HG02885 (cell line): ENCODE data around the gene UNC50.

Experiments
- ATAC-seq: cut with Tn5 transposase; IDR thresholded peaks from one replicate; pipeline ENCODE4 v1.9.1; 2021; ENCODE audit warnings: mild to moderate bottlenecking; ENCODE audit not compliant: unreplicated experiment, poor library complexity

The UNC50 gene

DNA sequence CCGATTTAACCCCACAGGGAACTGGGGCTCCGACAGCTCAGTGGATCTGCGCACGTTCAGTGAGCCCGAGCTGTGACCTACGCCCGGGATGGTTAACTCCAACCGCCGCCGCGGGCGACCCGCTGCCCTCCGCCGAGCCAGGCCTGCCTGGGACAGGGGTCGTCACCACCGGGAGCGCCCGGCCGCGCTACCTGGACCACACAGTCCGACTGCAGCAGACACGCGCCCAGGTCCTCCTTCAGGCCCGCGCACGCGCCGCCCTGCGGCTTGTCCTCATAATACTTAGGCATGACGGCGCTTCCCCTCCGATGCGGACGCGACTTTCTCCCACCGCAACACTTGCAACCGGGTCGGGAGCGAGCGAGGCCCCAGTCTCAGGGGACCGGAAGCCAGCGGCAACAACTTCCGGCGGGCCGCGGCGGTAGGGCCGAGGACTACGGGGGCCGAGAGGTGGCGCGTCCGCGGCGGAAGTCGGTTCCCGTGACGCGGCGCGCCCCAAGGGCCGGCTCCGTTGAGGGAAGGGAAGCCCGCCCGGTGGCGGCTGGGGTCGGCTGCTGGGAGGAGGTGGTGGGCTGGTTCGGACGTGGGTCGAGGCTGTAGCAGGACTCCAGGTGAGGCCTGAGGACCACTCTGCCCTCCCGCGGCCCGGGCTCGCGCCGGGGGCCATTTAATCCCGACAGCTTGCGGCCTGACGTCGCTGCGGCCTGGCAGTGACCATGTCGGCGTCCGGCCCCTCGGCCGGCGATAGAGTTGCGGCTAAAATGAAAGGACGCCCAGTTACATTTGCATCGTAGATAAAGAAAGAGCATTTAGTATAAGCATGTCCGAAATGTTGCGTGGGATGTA, at the start of gene UNC50, which contains the start of gene COA5:
TSS of gene UNC50 (plus strand) at position 474 of the 846 bp plus-strand sequence. CDS start 1,171 bp downstream, outside the sequence.
TSS of gene COA5 (minus strand) at position 397 of the 846 bp plus-strand sequence. CDS start at position 290, 107 bp downstream.
- ATAC-seq: peak; percentile 91

DNA sequence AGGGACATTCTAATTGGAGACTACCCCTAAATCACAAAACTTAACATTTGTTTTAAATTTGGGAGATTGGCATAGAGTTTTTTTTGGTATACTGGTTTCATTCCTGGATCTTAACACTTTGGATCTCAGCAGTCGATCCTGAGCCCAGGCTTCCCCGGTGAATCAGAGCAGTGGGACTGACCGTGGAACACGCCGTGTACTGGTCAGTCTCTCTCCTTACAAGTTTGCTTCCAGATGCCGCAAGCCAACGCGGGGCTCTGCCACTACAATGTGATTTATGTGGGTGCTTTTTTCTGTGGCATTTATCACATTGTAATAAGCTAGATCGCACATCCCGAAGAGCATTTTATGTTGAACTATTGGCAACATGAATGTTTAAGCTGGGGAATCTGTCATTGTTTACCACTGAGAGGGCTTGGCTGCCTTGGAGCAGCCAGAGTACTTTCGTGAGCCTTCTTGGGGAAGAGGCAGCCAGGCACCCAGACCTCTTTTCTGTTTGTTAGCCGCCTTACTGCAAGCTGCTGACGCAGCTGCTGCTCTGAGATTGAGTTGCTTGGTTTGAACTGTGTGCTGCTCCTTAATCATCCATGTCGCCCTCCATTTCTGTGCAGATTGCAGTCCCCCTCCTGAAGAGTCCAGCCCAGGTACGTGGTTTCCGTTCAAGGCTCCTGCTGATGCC, 49.4 kb upstream of the UNC50 start:
- no peak for ATAC-seq

GRCh38 chr2:98559581-98559980, 48.8 kb upstream of the UNC50 start:
- ATAC-seq: no peak

DNA sequence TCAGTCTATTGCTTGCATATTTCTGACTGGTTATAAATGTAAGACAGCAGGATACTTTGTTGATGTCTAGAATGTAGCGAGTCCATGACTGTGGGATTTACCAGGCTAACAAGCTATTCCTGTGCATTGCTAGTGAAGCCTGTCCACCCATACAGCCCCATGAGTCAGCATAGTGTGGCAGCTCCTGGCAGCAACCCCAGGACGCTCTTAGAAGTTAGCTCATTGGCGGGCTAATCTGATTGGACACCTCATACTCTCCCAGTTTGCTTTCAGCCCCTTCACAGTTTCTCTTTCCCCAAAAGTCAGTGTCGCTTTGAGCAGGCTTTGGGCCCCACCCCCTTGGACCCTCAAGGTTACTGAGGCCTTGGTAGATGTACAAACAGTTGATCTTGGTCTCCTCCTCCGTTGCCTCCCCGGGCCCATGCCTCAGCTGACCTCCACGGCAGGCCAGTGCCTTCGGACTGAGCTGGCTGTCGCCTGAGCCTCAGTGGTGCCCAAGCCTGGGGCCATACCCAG, 48.1 kb upstream of the UNC50 start:
- ATAC-seq: no peak

DNA sequence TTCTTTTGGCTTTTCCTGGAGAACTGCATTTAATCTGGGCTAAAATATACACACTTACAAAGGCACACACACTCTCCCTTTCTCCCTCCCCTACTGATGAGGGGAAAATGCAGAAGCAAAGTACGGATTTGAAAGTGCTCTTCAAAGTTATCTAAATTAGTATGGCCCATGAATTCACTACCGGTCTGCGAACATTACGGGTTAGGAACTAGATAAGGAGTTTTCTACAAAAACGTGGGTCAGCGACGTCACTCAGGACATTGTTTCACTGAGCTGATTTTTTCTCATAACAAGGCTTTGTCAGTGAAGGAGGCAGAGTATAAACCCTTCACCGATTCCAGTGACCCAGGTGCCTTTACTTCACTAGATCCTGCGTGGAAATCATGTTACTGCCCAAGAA, 47.4 kb upstream of the UNC50 start:
- no peak for ATAC-seq

- no peak for ATAC-seq
Observed at GRCh38 chr2:98561902-98562695, 46.3 kb upstream of the UNC50 start.

DNA sequence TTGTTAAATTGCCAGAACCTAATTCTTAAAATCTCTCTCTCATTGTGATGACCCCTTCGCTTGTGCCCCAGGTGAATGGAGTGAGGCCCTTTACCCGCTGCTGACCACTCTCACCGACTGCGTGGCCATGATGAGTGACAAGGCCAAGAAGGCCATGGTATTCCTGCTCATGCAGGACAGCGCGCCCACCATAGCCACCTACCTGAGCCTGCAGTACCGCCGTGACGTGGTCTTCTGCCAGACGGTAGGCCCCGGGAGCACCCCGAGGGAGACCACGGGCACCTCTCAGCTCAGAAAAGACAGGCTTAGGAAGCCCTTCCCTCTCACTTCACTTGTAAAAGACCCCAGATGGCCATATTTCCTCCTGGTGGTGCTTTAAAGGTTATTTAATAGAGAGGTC, 45.0 kb upstream of the UNC50 start:
- no peak for ATAC-seq

- no peak for ATAC-seq
Observed at GRCh38 chr2:98564541-98565132, 43.8 kb upstream of the UNC50 start.

DNA sequence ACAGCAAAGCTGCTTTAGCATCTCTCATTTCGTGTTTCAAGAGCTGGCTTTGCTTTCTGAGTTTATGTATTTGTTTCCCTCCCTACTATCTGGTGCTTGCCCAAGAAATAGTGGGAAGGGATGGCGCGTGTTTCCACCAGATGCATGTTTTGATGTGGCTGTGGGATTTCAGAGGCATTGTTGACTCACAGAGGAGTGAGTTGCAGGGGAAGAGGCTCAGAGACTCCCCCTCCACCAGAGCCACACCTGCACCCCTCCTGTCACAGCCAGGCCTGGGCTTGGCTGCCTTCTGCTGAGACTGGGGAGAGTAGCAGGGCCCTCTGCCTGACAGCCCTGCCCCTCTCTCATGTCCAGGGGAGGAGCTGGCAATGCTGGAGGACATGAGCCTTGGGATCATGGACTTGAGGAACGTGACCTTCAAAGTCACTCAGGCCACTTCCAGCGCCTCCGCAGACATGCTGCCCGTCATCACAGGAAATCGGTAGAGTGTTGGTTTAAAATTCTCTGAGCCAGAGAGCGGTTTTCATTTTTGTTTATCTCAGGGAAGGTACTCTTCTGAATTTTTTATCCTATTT, 43.0 kb upstream of the UNC50 start:
- no peak for ATAC-seq

DNA sequence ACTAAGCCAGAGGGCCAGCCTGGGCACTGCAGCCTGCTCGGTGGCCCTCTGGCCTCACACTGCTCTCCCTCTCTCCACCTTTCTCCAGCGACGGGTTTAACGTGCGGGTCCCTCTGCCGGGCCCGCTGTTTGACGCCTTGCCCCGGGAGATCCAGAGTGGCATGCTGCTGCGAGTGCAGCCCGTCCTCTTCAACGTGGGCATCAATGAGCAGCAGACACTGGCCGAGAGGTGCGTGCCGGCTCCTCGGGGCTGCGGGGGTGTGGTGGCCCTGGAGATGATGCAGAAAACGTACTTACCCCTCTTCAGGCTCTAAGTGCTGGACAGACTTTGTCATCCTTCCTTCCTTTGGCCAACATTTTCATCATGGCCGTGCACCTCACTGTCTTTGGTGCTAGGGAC, 42.4 kb upstream of the UNC50 start:
- no peak for ATAC-seq

GRCh38 chr2:98568161-98568956, 40.0 kb upstream of the UNC50 start:
- no peak for ATAC-seq

DNA sequence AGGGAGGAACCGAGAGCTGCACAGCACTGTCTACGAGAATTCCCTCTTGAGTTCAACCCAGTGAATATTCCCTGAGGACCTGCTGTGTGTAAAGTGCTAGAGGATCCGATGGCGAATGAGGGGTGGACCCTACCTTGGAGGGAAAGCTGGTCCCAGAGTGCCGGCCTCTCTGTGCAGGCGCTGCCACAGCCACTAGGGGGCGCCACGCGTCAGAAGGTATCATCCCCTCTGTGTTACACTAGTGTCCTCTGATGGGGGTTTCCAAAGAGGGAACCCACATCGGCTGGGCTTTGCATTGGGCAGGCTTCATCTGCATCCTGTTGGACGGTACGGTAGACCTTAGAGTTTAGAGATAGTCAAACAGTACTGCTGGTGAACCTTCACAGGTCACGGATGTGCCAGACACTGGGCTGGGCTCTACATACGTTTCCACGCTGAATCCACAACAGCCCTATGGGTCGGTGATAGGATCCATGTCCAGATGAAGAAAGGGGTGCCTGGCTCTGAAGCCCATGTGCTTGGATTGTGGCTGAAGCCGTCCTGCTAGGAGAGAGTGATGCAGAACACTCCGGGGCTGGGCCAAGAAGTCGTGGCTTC, 39.1 kb upstream of the UNC50 start:
- peak; percentile 68 for ATAC-seq

- no peak for ATAC-seq
Observed at GRCh38 chr2:98569915-98570314, 38.5 kb upstream of the UNC50 start.

DNA sequence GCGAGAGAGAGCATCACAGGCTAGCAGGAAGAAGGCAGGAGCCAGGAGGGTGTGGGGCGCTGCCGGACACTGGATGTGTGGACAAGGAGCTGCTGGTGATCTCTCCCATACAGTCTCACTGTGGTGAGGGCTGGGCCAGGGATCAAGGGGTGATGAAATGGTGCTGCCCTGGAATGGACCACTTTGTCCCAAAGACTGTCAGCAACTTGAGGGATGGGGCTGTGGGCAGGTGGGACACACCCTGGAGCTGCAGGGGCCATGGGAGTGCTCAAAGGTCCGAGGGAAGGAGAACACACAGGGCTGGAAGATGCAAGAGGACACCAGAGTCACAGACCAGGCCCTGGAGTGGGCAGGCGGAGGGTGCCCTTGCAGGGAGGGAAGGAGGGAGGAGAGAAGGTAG, 38.0 kb upstream of the UNC50 start:
- ATAC-seq: no peak

GRCh38 chr2:98571121-98571701, 37.2 kb upstream of the UNC50 start:
- no peak for ATAC-seq

DNA sequence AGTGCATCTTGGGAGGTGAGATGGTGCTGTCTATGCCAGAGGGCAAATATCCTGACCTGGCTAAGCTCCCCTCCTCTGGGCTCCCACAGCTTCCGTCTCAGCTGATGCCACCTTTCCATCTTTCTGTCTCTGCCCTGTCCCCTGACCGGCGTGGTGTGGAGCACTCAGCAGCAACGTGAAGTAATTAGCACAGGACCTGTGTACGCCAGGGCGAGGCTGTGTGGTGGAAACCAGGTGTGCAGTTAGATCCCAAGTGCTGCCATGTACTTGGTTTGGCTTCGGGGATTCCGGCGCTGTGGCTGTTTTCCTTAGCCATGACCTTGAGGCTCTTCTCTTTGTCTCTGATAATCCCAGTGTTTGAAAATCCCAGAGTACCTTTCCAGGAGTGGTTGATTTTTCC, 36.6 kb upstream of the UNC50 start:
- ATAC-seq: no peak

DNA sequence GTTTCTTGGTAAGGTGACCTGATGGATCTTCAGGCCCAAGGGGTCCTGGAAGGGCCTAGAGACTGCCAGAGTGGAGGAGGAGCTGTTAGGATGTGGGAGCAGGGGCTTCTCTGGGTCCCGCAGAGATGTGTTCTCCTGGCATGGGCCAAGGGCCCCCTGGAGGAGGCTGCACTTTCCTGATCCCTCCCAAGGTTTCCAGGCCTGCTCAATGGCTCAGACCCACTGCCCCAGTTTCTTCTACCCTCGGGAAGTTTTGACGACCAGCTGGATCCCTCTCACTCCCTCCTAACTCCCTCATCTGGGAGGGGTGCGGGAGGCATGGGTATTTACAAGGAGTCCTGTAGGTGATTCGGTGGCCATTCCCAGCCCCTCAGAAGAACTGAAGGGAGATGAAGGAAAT, 36.2 kb upstream of the UNC50 start:
- ATAC-seq: no peak

DNA sequence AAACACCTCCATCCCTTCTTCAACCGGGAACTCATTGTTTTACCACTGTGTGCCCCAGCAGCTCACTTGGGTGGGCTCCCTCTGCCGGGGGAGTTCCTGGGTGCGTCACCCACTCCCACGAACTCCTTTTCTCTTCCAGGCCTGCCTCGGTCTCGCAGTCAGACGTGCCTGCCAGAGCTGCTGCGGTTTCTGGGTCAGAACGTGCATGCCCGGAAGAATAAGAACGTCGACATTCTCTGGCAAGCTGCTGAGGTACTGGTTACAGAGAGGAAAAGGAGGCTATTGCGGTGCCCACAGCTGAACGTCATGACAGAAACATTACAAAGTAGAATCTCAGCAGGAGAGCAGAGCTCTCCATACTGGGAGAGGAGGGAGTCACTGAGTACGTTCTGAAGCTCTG, 35.7 kb upstream of the UNC50 start:
- no peak for ATAC-seq
